A673 (cell line): ENCODE measurements around the gene C2orf72. TPM values are rescaled to one million over a fixed set of nuclear protein-coding genes. Genes with fewer than 3 reads are reported as not detected.

Experiments
- BruUV-seq: library from RNA; stranded (reverse); fragments of 400-500 nt; replicated peaks from 2 replicates; lab custom pipeline; 2021; lab: Mats Ljungman, UMichigan
- CTCF ChIA-PET: fragments of 300-600 bp; sonication (Branson Sonifier 250); formaldehyde crosslinking; loops from one replicate; lab custom pipeline; 2022; ENCODE audit warnings: antibody characterized with exemption; lab: Charles Lee
- POLR2A ChIA-PET: fragments of 300-600 bp; sonication (Branson Sonifier 250); formaldehyde crosslinking; loops from one replicate; lab custom pipeline; 2022; ENCODE audit warnings: antibody characterized with exemption; ENCODE audit not compliant: low non-redundant PET; lab: Charles Lee
- DNase-seq: peaks from one replicate; pipeline ENCODE4 v3.0.0-alpha.2; 2015; ENCODE audit warnings: low spot score
- H3K27ac ChIP-seq: fragments of 200-600 bp; sonication (generic); 2 replicates; pipeline ENCODE4 v1.5.1; 2016; ENCODE audit warnings: mixed run types, low read depth, mild to moderate bottlenecking, mixed read lengths, antibody characterized with exemption, low read length; ENCODE audit not compliant: poor library complexity, severe bottlenecking
- H3K27me3 ChIP-seq: fragments of 200-600 bp; sonication (generic); replicated peaks from 2 replicates; pipeline ENCODE4 v1.6.1; 2017; ENCODE audit warnings: mixed run types, low read depth, mild to moderate bottlenecking, mixed read lengths, antibody characterized with exemption, low read length; ENCODE audit not compliant: insufficient read depth, poor library complexity
- H3K36me3 ChIP-seq: fragments of 200-600 bp; sonication (generic); 2 replicates; pipeline ENCODE4 v1.6.1; 2016; ENCODE audit warnings: mixed run types, mild to moderate bottlenecking, mixed read lengths, antibody characterized with exemption, low read length; ENCODE audit not compliant: insufficient read depth, poor library complexity, severe bottlenecking
- H3K4me1 ChIP-seq: fragments of 200-600 bp; sonication (generic); 2 replicates; pipeline ENCODE4 v1.6.1; 2017; ENCODE audit warnings: mixed run types, mild to moderate bottlenecking, mixed read lengths, antibody characterized with exemption, low read length; ENCODE audit not compliant: insufficient read depth, poor library complexity, severe bottlenecking
- H3K4me3 ChIP-seq: fragments of 200-600 bp; sonication (generic); 2 replicates; pipeline ENCODE4 v1.5.1; 2016; ENCODE audit warnings: low read depth, mixed run types, mild to moderate bottlenecking, mixed read lengths, low read length; ENCODE audit not compliant: poor library complexity, severe bottlenecking
- H3K9me3 ChIP-seq: fragments of 200-600 bp; sonication (generic); 2 replicates; pipeline ENCODE4 v1.6.1; 2016; ENCODE audit warnings: mixed run types, low read depth, mild to moderate bottlenecking, mixed read lengths, antibody characterized with exemption, low read length; ENCODE audit not compliant: poor library complexity, severe bottlenecking
- EZH2 ChIP-seq: fragments of 200-600 bp; sonication (generic); IDR thresholded peaks from 2 replicates; pipeline ENCODE4 v1.6.1; 2017; ENCODE audit warnings: borderline replicate concordance, low read depth, mild to moderate bottlenecking, mixed read lengths, antibody characterized with exemption, low read length; ENCODE audit not compliant: poor library complexity, severe bottlenecking
- intact Hi-C: fragments of 100-400 bp; cut with micrococcal nuclease; formaldehyde crosslinking; loops from one replicate; pipeline ENCODE4 v1.10.0; 2022; ENCODE audit not compliant: unreplicated experiment
- total RNA-seq: library from RNA; stranded (reverse); gene quantifications from 2 replicates; pipeline ENCODE4 v1.2.3, GENCODE V29; 2021
- TF ChIP-seq, protein P1 (sequence below): fragments of 300-800, 200-600 bp; sonication (generic); conservative IDR thresholded peaks from 2 replicates; pipeline ENCODE4 v1.5.1; 2017; ENCODE audit warnings: low read depth, mild to moderate bottlenecking, antibody characterized with exemption, low read length, moderate library complexity, mixed read lengths

The C2orf72 gene
- total RNA-seq, 1 experiment from 2014 or later, result not detected

- H3K4me1 ChIP-seq, result no peaks in the 10 kb centered on the region
- H3K27me3 ChIP-seq, result peaks cover 70% of the 10 kb centered on the region
- POLR2A ChIA-PET, result no interaction called here
Observed at GRCh38 chr2:231039821-231040364, 2.6 kb downstream of the C2orf72 start.

DNA sequence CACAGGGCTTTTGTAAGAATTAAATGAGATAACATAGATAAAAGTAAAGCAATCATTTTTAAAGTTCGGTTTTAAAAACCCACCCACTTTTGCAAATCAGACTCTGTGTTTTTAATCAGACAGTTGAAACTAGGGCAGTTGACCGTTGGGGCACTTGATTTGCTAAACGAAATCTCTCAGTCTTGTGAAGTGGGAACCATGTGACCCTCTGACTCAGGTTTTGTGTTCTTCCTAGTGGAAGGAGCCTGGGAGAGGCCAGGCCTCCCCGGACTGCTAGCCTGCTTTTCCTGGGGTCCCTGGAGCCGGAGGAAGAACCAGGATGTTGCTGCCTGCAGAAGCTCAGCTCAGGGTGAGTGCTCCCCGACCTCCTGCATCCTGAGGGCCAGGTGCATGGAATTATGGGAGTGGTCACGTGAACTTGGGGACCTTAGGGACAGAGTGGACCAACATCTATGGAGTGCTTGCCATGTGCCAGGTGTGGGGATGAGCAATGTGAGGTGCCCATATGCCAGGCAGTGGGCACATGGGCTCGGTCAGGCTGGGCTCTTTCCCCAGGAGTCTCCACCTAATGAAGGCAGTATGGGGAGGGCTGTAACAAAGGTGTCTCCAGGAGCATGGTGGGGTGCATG is 3.9 kb downstream of the C2orf72 start:
- CTCF ChIA-PET, result no interaction called here
- H3K4me3 ChIP-seq, result no peak overlapping the region
- H3K27ac ChIP-seq, result no peak overlapping the region
- peaks cover 57% of the 10 kb centered on the region for H3K27me3 ChIP-seq
- intact Hi-C loops, result no loop called here
- H3K4me1 ChIP-seq, result no peaks in the 10 kb centered on the region
- TF ChIP-seq, protein P1, sequence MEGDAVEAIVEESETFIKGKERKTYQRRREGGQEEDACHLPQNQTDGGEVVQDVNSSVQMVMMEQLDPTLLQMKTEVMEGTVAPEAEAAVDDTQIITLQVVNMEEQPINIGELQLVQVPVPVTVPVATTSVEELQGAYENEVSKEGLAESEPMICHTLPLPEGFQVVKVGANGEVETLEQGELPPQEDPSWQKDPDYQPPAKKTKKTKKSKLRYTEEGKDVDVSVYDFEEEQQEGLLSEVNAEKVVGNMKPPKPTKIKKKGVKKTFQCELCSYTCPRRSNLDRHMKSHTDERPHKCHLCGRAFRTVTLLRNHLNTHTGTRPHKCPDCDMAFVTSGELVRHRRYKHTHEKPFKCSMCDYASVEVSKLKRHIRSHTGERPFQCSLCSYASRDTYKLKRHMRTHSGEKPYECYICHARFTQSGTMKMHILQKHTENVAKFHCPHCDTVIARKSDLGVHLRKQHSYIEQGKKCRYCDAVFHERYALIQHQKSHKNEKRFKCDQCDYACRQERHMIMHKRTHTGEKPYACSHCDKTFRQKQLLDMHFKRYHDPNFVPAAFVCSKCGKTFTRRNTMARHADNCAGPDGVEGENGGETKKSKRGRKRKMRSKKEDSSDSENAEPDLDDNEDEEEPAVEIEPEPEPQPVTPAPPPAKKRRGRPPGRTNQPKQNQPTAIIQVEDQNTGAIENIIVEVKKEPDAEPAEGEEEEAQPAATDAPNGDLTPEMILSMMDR, result no peak
- TF ChIP-seq EZH2, result no peak
- POLR2A ChIA-PET, result no interaction called here
- DNase-seq, result no peak
- H3K36me3 ChIP-seq, result no peaks in the 10 kb centered on the region
- no TSS peak for BruUV-seq
- H3K9me3 ChIP-seq, result no peaks in the 10 kb centered on the region

More at GRCh38 chr2:231039821-231040364, 2.6 kb downstream of the C2orf72 start:
- Histone ChIP-seq H3K27ac (no peak overlapping the region), H3K4me3 (no peak overlapping the region), H3K36me3 (no peaks in the 10 kb centered on the region), H3K9me3 (no peaks in the 10 kb centered on the region)
- CTCF ChIA-PET, result no interaction called here
- DNase-seq, result no peak
- intact Hi-C loops, result no loop called here
- BruUV-seq, result no TSS peak
- no peak for TF ChIP-seq EZH2
- TF ChIP-seq, protein P1, result no peak

- no TSS peak for BruUV-seq
- H3K27me3 ChIP-seq, result peaks cover 41% of the 10 kb centered on the region
- POLR2A ChIA-PET, result no interaction called here
- no peaks in the 10 kb centered on the region for H3K9me3 ChIP-seq
- intact Hi-C loops, result no loop called here
- no peaks in the 10 kb centered on the region for H3K36me3 ChIP-seq
- TF ChIP-seq EZH2, result no peak
- TF ChIP-seq, protein P1, result no peak
- H3K4me1 ChIP-seq, result no peaks in the 10 kb centered on the region
- H3K4me3 ChIP-seq, result no peak overlapping the region
- no peak for DNase-seq
- H3K27ac ChIP-seq, result no peak overlapping the region
- CTCF ChIA-PET, result no interaction called here
Observed at GRCh38 chr2:231043796-231044195, 6.5 kb downstream of the C2orf72 start.
